ENCODE data around the gene TRIM50.
"Not testable (repeated sequence)": the region's sequence is repeated elsewhere in the genome, so short reads cannot be mapped to it uniquely, and the experiment has no call there.

The TRIM50 gene

DNA sequence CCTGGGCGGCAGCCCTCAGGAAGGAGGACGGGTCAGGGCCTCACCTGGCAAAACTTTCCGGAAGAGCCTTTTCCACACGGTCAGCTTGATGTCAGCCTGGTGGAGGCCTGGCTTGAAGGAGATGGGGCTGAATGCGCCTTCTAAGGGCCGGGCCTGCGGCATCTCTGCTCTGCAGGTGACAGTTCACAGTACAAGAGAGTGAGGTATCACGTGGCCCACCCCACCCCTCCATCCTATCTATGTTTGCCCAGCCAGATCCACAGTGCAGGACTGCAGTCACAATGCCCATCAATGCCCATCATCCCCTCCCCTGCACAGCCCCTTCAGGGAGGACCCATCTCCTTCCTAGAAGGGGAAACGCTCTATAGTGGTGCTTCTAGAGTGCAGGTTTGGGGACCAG lies 11.4 kb downstream of the TRIM50 start:
- Histone ChIP-seq H3K9ac (ENCODE audit: low read depth in 1 of 2, low read length in 2 of 2) (no peak overlapping the region), H3K4me1 (ENCODE audit: control insufficient read depth in 1 of 2, insufficient read depth in 2 of 2, low read length in 2 of 2) (no peaks in the 10 kb centered on the region), H3K9me3 (ENCODE audit: control insufficient read depth in 1 of 2, low read length in 2 of 2) (no peaks in the 10 kb centered on the region), H3K4me3 (ENCODE audit: low read depth in 1 of 2, low read length in 2 of 2) (no peak overlapping the region), H3K27me3 (ENCODE audit: control insufficient read depth in 1 of 2, insufficient read depth in 2 of 2, low read length in 2 of 2) (no peaks in the 10 kb centered on the region), H3K36me3 (ENCODE audit: control insufficient read depth in 1 of 2, insufficient read depth in 2 of 2, low read length in 2 of 2) (no peaks in the 10 kb centered on the region), H3K27ac (ENCODE audit: low read depth, low read length) (no peak overlapping the region)

DNA sequence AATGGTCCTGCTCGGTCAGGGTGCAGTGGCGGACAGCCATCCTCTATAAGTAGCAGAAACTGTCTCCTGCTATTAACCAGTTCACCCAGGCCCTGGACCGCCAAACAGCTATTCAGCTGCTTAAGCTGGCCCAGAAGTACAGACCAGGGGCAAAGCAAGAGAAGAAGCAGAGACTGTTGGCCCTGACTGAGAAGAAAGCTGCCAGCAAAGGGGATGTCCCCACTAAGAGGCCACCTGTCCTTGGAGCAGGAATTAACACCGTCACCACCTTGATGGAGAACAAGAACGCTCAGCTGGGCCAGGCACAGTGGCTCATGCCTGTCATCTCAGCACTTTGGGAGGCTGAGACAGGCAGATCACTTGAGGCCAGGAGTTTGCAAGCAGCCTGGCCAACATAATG lies 13.6 kb downstream of the TRIM50 start:
- no peaks in the 10 kb centered on the region for H3K36me3 ChIP-seq (ENCODE audit: control insufficient read depth in 1 of 2, insufficient read depth in 2 of 2, low read length in 2 of 2)
- no peaks in the 10 kb centered on the region for H3K27me3 ChIP-seq (ENCODE audit: control insufficient read depth in 1 of 2, insufficient read depth in 2 of 2, low read length in 2 of 2)
- no peaks in the 10 kb centered on the region for H3K9me3 ChIP-seq (ENCODE audit: control insufficient read depth in 1 of 2, low read length in 2 of 2)
- no peak overlapping the region for H3K27ac ChIP-seq (ENCODE audit: low read depth, low read length)
- no peak overlapping the region for H3K4me3 ChIP-seq (ENCODE audit: low read depth in 1 of 2, low read length in 2 of 2)
- peaks cover 0 to 1% of the 10 kb centered on the region in 2 donors for H3K4me1 ChIP-seq (ENCODE audit: control insufficient read depth in 1 of 2, insufficient read depth in 2 of 2, low read length in 2 of 2)
- no peak overlapping the region for H3K9ac ChIP-seq (ENCODE audit: low read depth in 1 of 2, low read length in 2 of 2)

- H3K27me3 ChIP-seq (ENCODE audit: control insufficient read depth in 1 of 2, insufficient read depth in 2 of 2, low read length in 2 of 2) = no peaks in the 10 kb centered on the region
- H3K27ac ChIP-seq (ENCODE audit: low read depth, low read length) = no peak overlapping the region
Observed at GRCh38 chr7:73313521-73313906, 14.4 kb downstream of the TRIM50 start.

GRCh38 chr7:73312831-73313520 lies 14.9 kb downstream of the TRIM50 start:
- H3K9me3 ChIP-seq (ENCODE audit: control insufficient read depth in 1 of 2, low read length in 2 of 2) = no peaks in the 10 kb centered on the region

More at GRCh38 chr7:73313521-73313906, 14.4 kb downstream of the TRIM50 start:
- Histone ChIP-seq H3K36me3 (ENCODE audit: control insufficient read depth in 1 of 2, insufficient read depth in 2 of 2, low read length in 2 of 2) (no peaks in the 10 kb centered on the region), H3K9ac (ENCODE audit: low read depth in 1 of 2, low read length in 2 of 2) (no peak overlapping the region), H3K4me1 (ENCODE audit: control insufficient read depth in 1 of 2, insufficient read depth in 2 of 2, low read length in 2 of 2) (peaks cover 0 to 4% of the 10 kb centered on the region in 2 donors), H3K9me3 (ENCODE audit: control insufficient read depth in 1 of 2, low read length in 2 of 2) (no peaks in the 10 kb centered on the region), H3K4me3 (ENCODE audit: low read depth in 1 of 2, low read length in 2 of 2) (no peak overlapping the region)

GRCh38 chr7:73311421-73311820 lies 16.5 kb downstream of the TRIM50 start:
- H3K9me3 ChIP-seq (ENCODE audit: control insufficient read depth in 1 of 2, low read length in 2 of 2); H3K27me3 ChIP-seq (ENCODE audit: control insufficient read depth in 1 of 2, insufficient read depth in 2 of 2, low read length in 2 of 2); H3K4me3 ChIP-seq (ENCODE audit: low read depth in 1 of 2, low read length in 2 of 2); H3K9ac ChIP-seq (ENCODE audit: low read depth in 1 of 2, low read length in 2 of 2); H3K4me1 ChIP-seq (ENCODE audit: control insufficient read depth in 1 of 2, insufficient read depth in 2 of 2, low read length in 2 of 2); H3K27ac ChIP-seq (ENCODE audit: low read depth, low read length); H3K36me3 ChIP-seq (ENCODE audit: control insufficient read depth in 1 of 2, insufficient read depth in 2 of 2, low read length in 2 of 2): not testable (repeated sequence)

More at GRCh38 chr7:73312831-73313520, 14.9 kb downstream of the TRIM50 start:
- peaks cover 0 to 5% of the 10 kb centered on the region in 2 donors for H3K4me1 ChIP-seq (ENCODE audit: control insufficient read depth in 1 of 2, insufficient read depth in 2 of 2, low read length in 2 of 2)
- no peak overlapping the region for H3K9ac ChIP-seq (ENCODE audit: low read depth in 1 of 2, low read length in 2 of 2)
- H3K36me3 ChIP-seq (ENCODE audit: control insufficient read depth in 1 of 2, insufficient read depth in 2 of 2, low read length in 2 of 2) = no peaks in the 10 kb centered on the region
- H3K4me3 ChIP-seq (ENCODE audit: low read depth in 1 of 2, low read length in 2 of 2) = no peak overlapping the region
- H3K27me3 ChIP-seq (ENCODE audit: control insufficient read depth in 1 of 2, insufficient read depth in 2 of 2, low read length in 2 of 2) = no peaks in the 10 kb centered on the region
- no peak overlapping the region for H3K27ac ChIP-seq (ENCODE audit: low read depth, low read length)

GRCh38 chr7:73308665-73309214 lies 19.1 kb downstream of the TRIM50 start, which contains the start of gene NSUN5:
NSUN5 (minus strand) TSS chr7:73308826; CDS start chr7:73308790, 36 bp downstream.
- H3K9ac ChIP-seq (ENCODE audit: low read depth in 1 of 2, low read length in 2 of 2) = peak within 1 kb of the TSS; percentile 51 to 54
- H3K4me1 ChIP-seq (ENCODE audit: control insufficient read depth in 1 of 2, insufficient read depth in 2 of 2, low read length in 2 of 2) = peaks cover 4 to 9% of the 10 kb centered on the region in 2 donors
- peaks cover 3 to 21% of the 10 kb centered on the region in 2 donors for H3K36me3 ChIP-seq (ENCODE audit: control insufficient read depth in 1 of 2, insufficient read depth in 2 of 2, low read length in 2 of 2)
- H3K27ac ChIP-seq (ENCODE audit: low read depth, low read length) = peak within 1 kb of the TSS; percentile 6
- peak within 1 kb of the TSS; percentile 78 to 87 for H3K4me3 ChIP-seq (ENCODE audit: low read depth in 1 of 2, low read length in 2 of 2)
- H3K9me3 ChIP-seq (ENCODE audit: control insufficient read depth in 1 of 2, low read length in 2 of 2) = no peaks in the 10 kb centered on the region
- H3K27me3 ChIP-seq (ENCODE audit: control insufficient read depth in 1 of 2, insufficient read depth in 2 of 2, low read length in 2 of 2) = no peaks in the 10 kb centered on the region

DNA sequence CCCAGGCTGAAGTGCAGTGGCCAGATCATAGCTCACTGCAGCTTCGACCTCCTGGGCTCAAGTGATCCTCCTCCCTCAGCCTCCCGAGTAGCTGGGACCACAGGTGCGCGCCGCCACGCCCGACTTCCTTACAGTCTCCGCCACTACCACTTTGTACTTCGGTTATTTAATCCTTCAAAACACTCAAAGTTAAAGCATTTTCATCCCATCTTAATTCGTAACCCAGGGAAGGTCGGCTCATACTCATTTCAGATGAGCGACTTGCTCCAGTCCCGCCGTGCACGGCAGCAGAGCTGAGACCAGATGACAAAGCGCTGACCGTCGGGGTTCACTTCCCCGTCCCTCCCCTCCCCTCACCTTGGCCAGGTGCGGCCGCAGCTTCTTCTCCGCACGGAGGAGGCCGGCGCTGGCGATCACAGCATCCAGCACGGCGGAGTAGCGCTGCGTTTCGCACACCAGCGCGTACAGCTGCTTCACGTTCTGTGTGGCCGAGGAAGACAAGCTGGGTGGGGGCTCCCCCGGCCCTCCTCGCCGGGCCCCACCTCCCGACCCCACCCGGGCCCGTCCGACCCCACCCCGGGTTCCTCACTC lies 19.7 kb downstream of the TRIM50 start:
- peak overlapping the region; percentile 51 to 54 for H3K9ac ChIP-seq (ENCODE audit: low read depth in 1 of 2, low read length in 2 of 2)
- H3K4me1 ChIP-seq (ENCODE audit: control insufficient read depth in 1 of 2, insufficient read depth in 2 of 2, low read length in 2 of 2) = peaks cover 4 to 9% of the 10 kb centered on the region in 2 donors
- H3K27me3 ChIP-seq (ENCODE audit: control insufficient read depth in 1 of 2, insufficient read depth in 2 of 2, low read length in 2 of 2) = no peaks in the 10 kb centered on the region
- H3K9me3 ChIP-seq (ENCODE audit: control insufficient read depth in 1 of 2, low read length in 2 of 2) = no peaks in the 10 kb centered on the region
- H3K4me3 ChIP-seq (ENCODE audit: low read depth in 1 of 2, low read length in 2 of 2) = peak overlapping the region; percentile 78 to 87
- peak overlapping the region; percentile 6 for H3K27ac ChIP-seq (ENCODE audit: low read depth, low read length)
- peaks cover 3 to 27% of the 10 kb centered on the region in 2 donors for H3K36me3 ChIP-seq (ENCODE audit: control insufficient read depth in 1 of 2, insufficient read depth in 2 of 2, low read length in 2 of 2)

- no peak overlapping the region for H3K9ac ChIP-seq (ENCODE audit: low read depth in 1 of 2, low read length in 2 of 2)
- peaks cover 3 to 31% of the 10 kb centered on the region in 2 donors for H3K36me3 ChIP-seq (ENCODE audit: control insufficient read depth in 1 of 2, insufficient read depth in 2 of 2, low read length in 2 of 2)
- no peak overlapping the region for H3K27ac ChIP-seq (ENCODE audit: low read depth, low read length)
- H3K27me3 ChIP-seq (ENCODE audit: control insufficient read depth in 1 of 2, insufficient read depth in 2 of 2, low read length in 2 of 2) = no peaks in the 10 kb centered on the region
- H3K9me3 ChIP-seq (ENCODE audit: control insufficient read depth in 1 of 2, low read length in 2 of 2) = no peaks in the 10 kb centered on the region
- H3K4me3 ChIP-seq (ENCODE audit: low read depth in 1 of 2, low read length in 2 of 2) = peak overlapping the region; percentile 78 to 87
- H3K4me1 ChIP-seq (ENCODE audit: control insufficient read depth in 1 of 2, insufficient read depth in 2 of 2, low read length in 2 of 2) = peaks cover 4 to 9% of the 10 kb centered on the region in 2 donors
Observed at GRCh38 chr7:73307436-73307835, 20.4 kb downstream of the TRIM50 start.

GRCh38 chr7:73304612-73305387 lies 23.1 kb downstream of the TRIM50 start:
- not testable (repeated sequence) for H3K27ac ChIP-seq (ENCODE audit: low read depth, low read length); H3K9me3 ChIP-seq (ENCODE audit: control insufficient read depth in 1 of 2, low read length in 2 of 2); H3K4me1 ChIP-seq (ENCODE audit: control insufficient read depth in 1 of 2, insufficient read depth in 2 of 2, low read length in 2 of 2); H3K27me3 ChIP-seq (ENCODE audit: control insufficient read depth in 1 of 2, insufficient read depth in 2 of 2, low read length in 2 of 2); H3K9ac ChIP-seq (ENCODE audit: low read depth in 1 of 2, low read length in 2 of 2); H3K4me3 ChIP-seq (ENCODE audit: low read depth in 1 of 2, low read length in 2 of 2)
- peaks cover 3 to 31% of the 10 kb centered on the region in 2 donors for H3K36me3 ChIP-seq (ENCODE audit: control insufficient read depth in 1 of 2, insufficient read depth in 2 of 2, low read length in 2 of 2)

- no peak overlapping the region for H3K9ac ChIP-seq (ENCODE audit: low read depth in 1 of 2, low read length in 2 of 2)
- peaks cover 3 to 31% of the 10 kb centered on the region in 2 donors for H3K36me3 ChIP-seq (ENCODE audit: control insufficient read depth in 1 of 2, insufficient read depth in 2 of 2, low read length in 2 of 2)
- no peak overlapping the region for H3K4me3 ChIP-seq (ENCODE audit: low read depth in 1 of 2, low read length in 2 of 2)
- H3K27me3 ChIP-seq (ENCODE audit: control insufficient read depth in 1 of 2, insufficient read depth in 2 of 2, low read length in 2 of 2) = no peaks in the 10 kb centered on the region
- no peak overlapping the region for H3K27ac ChIP-seq (ENCODE audit: low read depth, low read length)
- H3K4me1 ChIP-seq (ENCODE audit: control insufficient read depth in 1 of 2, insufficient read depth in 2 of 2, low read length in 2 of 2) = peaks cover 4 to 6% of the 10 kb centered on the region in 2 donors
- H3K9me3 ChIP-seq (ENCODE audit: control insufficient read depth in 1 of 2, low read length in 2 of 2) = no peaks in the 10 kb centered on the region
Observed at GRCh38 chr7:73304071-73304470, 23.8 kb downstream of the TRIM50 start.
